SU-DHL-6 (cell line): Measurements from ENCODE around the gene ORM1.

ENCODE experiments used
- EZH2phosphoT487 ChIP-seq: fragments of 200-600 bp; sonication (generic), shearing (Covaris generic); conservative IDR thresholded peaks from 2 replicates; pipeline ENCODE4 v1.6.1; 2018; ENCODE audit warnings: mild to moderate bottlenecking, antibody characterized with exemption, low read length, moderate library complexity, mixed read lengths
- TF ChIP-seq, protein P1 (sequence below): fragments of 200-600 bp; sonication (generic); IDR thresholded peaks from one replicate; pipeline ENCODE4 v1.5.1; 2017; ENCODE audit warnings: antibody characterized with exemption, mild to moderate bottlenecking, low read length, moderate library complexity; ENCODE audit not compliant: insufficient read depth, poor library complexity, severe bottlenecking

DNA sequence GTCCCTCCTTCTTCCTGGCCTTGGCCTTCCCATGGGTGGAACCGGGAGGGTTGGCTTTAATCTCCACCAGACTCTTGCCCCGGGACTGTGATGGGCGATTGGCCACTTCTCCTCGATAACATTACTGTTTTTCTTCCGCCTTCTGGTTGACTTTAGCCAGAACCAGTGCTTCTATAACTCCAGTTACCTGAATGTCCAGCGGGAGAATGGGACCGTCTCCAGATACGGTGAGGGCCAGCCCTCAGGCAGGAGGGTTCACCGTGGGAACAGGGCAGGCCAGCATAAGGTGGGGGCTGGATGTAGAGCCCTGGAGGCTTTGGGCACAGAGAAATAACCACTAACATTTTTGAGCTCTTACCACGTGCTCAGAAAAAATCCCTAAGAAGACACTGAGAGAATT is 7.7 kb downstream of the ORM1 start:
- TF ChIP-seq, protein P1, sequence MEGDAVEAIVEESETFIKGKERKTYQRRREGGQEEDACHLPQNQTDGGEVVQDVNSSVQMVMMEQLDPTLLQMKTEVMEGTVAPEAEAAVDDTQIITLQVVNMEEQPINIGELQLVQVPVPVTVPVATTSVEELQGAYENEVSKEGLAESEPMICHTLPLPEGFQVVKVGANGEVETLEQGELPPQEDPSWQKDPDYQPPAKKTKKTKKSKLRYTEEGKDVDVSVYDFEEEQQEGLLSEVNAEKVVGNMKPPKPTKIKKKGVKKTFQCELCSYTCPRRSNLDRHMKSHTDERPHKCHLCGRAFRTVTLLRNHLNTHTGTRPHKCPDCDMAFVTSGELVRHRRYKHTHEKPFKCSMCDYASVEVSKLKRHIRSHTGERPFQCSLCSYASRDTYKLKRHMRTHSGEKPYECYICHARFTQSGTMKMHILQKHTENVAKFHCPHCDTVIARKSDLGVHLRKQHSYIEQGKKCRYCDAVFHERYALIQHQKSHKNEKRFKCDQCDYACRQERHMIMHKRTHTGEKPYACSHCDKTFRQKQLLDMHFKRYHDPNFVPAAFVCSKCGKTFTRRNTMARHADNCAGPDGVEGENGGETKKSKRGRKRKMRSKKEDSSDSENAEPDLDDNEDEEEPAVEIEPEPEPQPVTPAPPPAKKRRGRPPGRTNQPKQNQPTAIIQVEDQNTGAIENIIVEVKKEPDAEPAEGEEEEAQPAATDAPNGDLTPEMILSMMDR, result no peak
- TF ChIP-seq EZH2phosphoT487, result no peak
